Effector memory CD8-positive, alpha-beta T cell (primary cell): ENCODE results near the gene MAPK11.
A peak's percentile ranks its signal among the peaks of the same experiment; 100 is the strongest.

ENCODE experiments used
- ATAC-seq: fragments of 150-1000 bp; cut with Tn5 transposase; replicated peaks from 2 replicates; pipeline ENCODE4 v1.10.0; 2021; ENCODE audit warnings: mild to moderate bottlenecking, moderate library complexity
- DNase-seq, 3 experiments: peaks; one replicate each; pipeline ENCODE4 v3.0.0; 2021
- H3K27ac Mint-ChIP-seq, 2 donors: one replicate each; pipeline ENCODE4 v1.8.0; 2022; ENCODE audit warnings: mild to moderate bottlenecking in 2 of 2, mixed read lengths in 2 of 2, moderate library complexity in 2 of 2
- H3K27me3 Mint-ChIP-seq, 2 donors: one replicate each; pipeline ENCODE4 v1.8.0; 2022; ENCODE audit warnings: mixed read lengths in 2 of 2
- H3K36me3 Mint-ChIP-seq: one replicate; pipeline ENCODE4 v1.8.0; 2022; ENCODE audit warnings: mild to moderate bottlenecking, moderate library complexity, mixed read lengths; ENCODE audit not compliant: insufficient read depth
- H3K4me1 Mint-ChIP-seq, 2 donors: one replicate each; pipeline ENCODE4 v1.8.0; 2022; ENCODE audit warnings: low read depth in 2 of 2, mixed read lengths in 2 of 2
- H3K4me3 Mint-ChIP-seq, 2 donors: one replicate each; pipeline ENCODE4 v1.8.0; 2022; ENCODE audit warnings: mild to moderate bottlenecking in 2 of 2, mixed read lengths in 2 of 2, moderate library complexity in 2 of 2
- H3K9me3 Mint-ChIP-seq, 2 donors: one replicate each; pipeline ENCODE4 v1.8.0; 2022; ENCODE audit warnings: mixed read lengths in 2 of 2

MAPK11 gene

GRCh38 chr22:50312371-50312770 is 42.2 kb upstream of the MAPK11 start:
- ATAC-seq: no peak
- Mint-ChIP-seq H3K27me3 (no peaks in the 10 kb centered on the region), H3K27ac (no peak overlapping the region), H3K4me1 (peaks cover 17% of the 10 kb centered on the region in 2 donors), H3K36me3 (peaks cover 3% of the 10 kb centered on the region), H3K9me3 (no peaks in the 10 kb centered on the region), H3K4me3 (no peak overlapping the region)
- DNase-seq: no peak

- Mint-ChIP-seq H3K9me3 (no peaks in the 10 kb centered on the region), H3K27me3 (no peaks in the 10 kb centered on the region), H3K4me1 (peaks cover 17% of the 10 kb centered on the region in 2 donors), H3K36me3 (peaks cover 3% of the 10 kb centered on the region), H3K27ac (no peak overlapping the region), H3K4me3 (no peak overlapping the region)
- ATAC-seq (no peak), DNase-seq (no peak)
These were observed 41.6 kb upstream of the MAPK11 start for GRCh38 chr22:50311606-50312351.

- Mint-ChIP-seq H3K27me3 (peaks cover 3 to 5% of the 10 kb centered on the region in 2 donors), H3K9me3 (no peaks in the 10 kb centered on the region), H3K27ac (no peak overlapping the region), H3K36me3 (peaks cover 3% of the 10 kb centered on the region), H3K4me3 (no peak overlapping the region), H3K4me1 (peaks cover 17 to 20% of the 10 kb centered on the region in 2 donors)
- no peak for DNase-seq
- no peak for ATAC-seq
These were observed 40.8 kb upstream of the MAPK11 start for GRCh38 chr22:50310949-50311444.

GRCh38 chr22:50310031-50310722 is 40.0 kb upstream of the MAPK11 start:
- Mint-ChIP-seq H3K27ac (no peak overlapping the region), H3K27me3 (peaks cover 9 to 13% of the 10 kb centered on the region in 2 donors), H3K36me3 (peaks cover 3% of the 10 kb centered on the region), H3K4me1 (peaks cover 13 to 18% of the 10 kb centered on the region in 2 donors), H3K4me3 (no peak overlapping the region), H3K9me3 (no peaks in the 10 kb centered on the region)
- DNase-seq (no peak), ATAC-seq (no peak)

- Mint-ChIP-seq H3K4me3 (peak overlapping the region in 1 of 2 donors; percentile 27), H3K4me1 (peaks cover 10 to 15% of the 10 kb centered on the region in 2 donors), H3K27me3 (peaks cover 13 to 19% of the 10 kb centered on the region in 2 donors), H3K27ac (no peak overlapping the region), H3K36me3 (peaks cover 3% of the 10 kb centered on the region), H3K9me3 (no peaks in the 10 kb centered on the region)
- no peak for DNase-seq
- ATAC-seq: no peak
These were observed 39.4 kb upstream of the MAPK11 start for GRCh38 chr22:50309601-50309991.

- no peak for ATAC-seq
- H3K4me1 Mint-ChIP-seq: peaks cover 5 to 10% of the 10 kb centered on the region in 2 donors
- H3K27me3 Mint-ChIP-seq: peaks cover 13 to 24% of the 10 kb centered on the region in 2 donors
- H3K36me3 Mint-ChIP-seq: peaks cover 3% of the 10 kb centered on the region
- H3K4me3 Mint-ChIP-seq: peak overlapping the region; percentile 58 to 70
- H3K9me3 Mint-ChIP-seq: no peaks in the 10 kb centered on the region
- peak overlapping the region; percentile 23 to 73 for H3K27ac Mint-ChIP-seq
- no peak for DNase-seq
These were observed 38.9 kb upstream of the MAPK11 start for GRCh38 chr22:50308986-50309600.

GRCh38 chr22:50308597-50308935 is 38.4 kb upstream of the MAPK11 start:
- ATAC-seq: no peak
- Mint-ChIP-seq H3K27ac (peak overlapping the region; percentile 23 to 73), H3K36me3 (peaks cover 3% of the 10 kb centered on the region), H3K4me1 (peaks cover 0 to 5% of the 10 kb centered on the region in 2 donors), H3K27me3 (peaks cover 13 to 29% of the 10 kb centered on the region in 2 donors), H3K4me3 (peak overlapping the region; percentile 58 to 70), H3K9me3 (no peaks in the 10 kb centered on the region)
- no peak for DNase-seq

- ATAC-seq: no peak
- Mint-ChIP-seq H3K4me3 (peak overlapping the region; percentile 58 to 63), H3K4me1 (peaks cover 0 to 5% of the 10 kb centered on the region in 2 donors), H3K36me3 (peaks cover 3% of the 10 kb centered on the region), H3K9me3 (no peaks in the 10 kb centered on the region), H3K27ac (no peak overlapping the region), H3K27me3 (peaks cover 13 to 34% of the 10 kb centered on the region in 2 donors)
- no peak for DNase-seq
These were observed 37.9 kb upstream of the MAPK11 start for GRCh38 chr22:50307890-50308596.

- H3K27ac Mint-ChIP-seq: peak within 1 kb of the TSS in 1 of 2 donors; percentile 73
These were observed 36.9 kb upstream of the MAPK11 start, which contains the start of gene PLXNB2 for GRCh38 chr22:50306753-50307749. Gene PLXNB2 (minus strand): TSS chr22:50307646. CDS start chr22:50290584, 17,062 bp downstream.

GRCh38 chr22:50305923-50306566 is 35.9 kb upstream of the MAPK11 start:
- Mint-ChIP-seq H3K9me3 (no peaks in the 10 kb centered on the region), H3K36me3 (peaks cover 3% of the 10 kb centered on the region), H3K27me3 (peaks cover 13 to 42% of the 10 kb centered on the region in 2 donors), H3K4me3 (peak overlapping the region; percentile 29 to 53), H3K4me1 (peaks cover 0 to 5% of the 10 kb centered on the region in 2 donors), H3K27ac (no peak overlapping the region)
- no peak for ATAC-seq
- no peak for DNase-seq

More at GRCh38 chr22:50306753-50307749, 36.9 kb upstream of the MAPK11 start, which contains the start of gene PLXNB2:
- ATAC-seq (peak; percentile 59), DNase-seq (peak in 1 of 3 experiments; percentile 19)
- peaks cover 3% of the 10 kb centered on the region for H3K36me3 Mint-ChIP-seq
- H3K4me3 Mint-ChIP-seq: peak within 1 kb of the TSS; percentile 58 to 63
- H3K4me1 Mint-ChIP-seq: peaks cover 0 to 5% of the 10 kb centered on the region in 2 donors
- peaks cover 13 to 42% of the 10 kb centered on the region in 2 donors for H3K27me3 Mint-ChIP-seq
- no peaks in the 10 kb centered on the region for H3K9me3 Mint-ChIP-seq

- ATAC-seq (no peak), DNase-seq (no peak)
- Mint-ChIP-seq H3K27ac (no peak overlapping the region), H3K27me3 (peaks cover 13 to 42% of the 10 kb centered on the region in 2 donors), H3K4me3 (peak overlapping the region in 1 of 2 donors; percentile 53), H3K4me1 (peaks cover 0 to 5% of the 10 kb centered on the region in 2 donors), H3K9me3 (no peaks in the 10 kb centered on the region), H3K36me3 (peaks cover 3% of the 10 kb centered on the region)
These were observed 35.3 kb upstream of the MAPK11 start for GRCh38 chr22:50305393-50305922.
